Gastroesophageal sphincter (tissue), 4 donors: ENCODE data around the gene MUC5B. TPM values are rescaled to one million over a fixed set of nuclear protein-coding genes. Genes with fewer than 3 reads are reported as not detected.

ENCODE experiments used
- ATAC-seq: fragments of 150-250 bp; one replicate; pipeline ENCODE4 v1.9.1; 2016; ENCODE audit warnings: mild to moderate bottlenecking, moderate library complexity
- H3K27ac ChIP-seq, 4 donors: fragments of 200-600 bp; sonication (generic) in 3 of 4; 1 replicate in 3 of 4; 2 replicates in 1 of 4; pipeline ENCODE4 v1.5.1; 2016 to 2019
- H3K27me3 ChIP-seq: fragments of 200-600 bp; sonication (generic); one replicate; pipeline ENCODE4 v1.5.1; 2019
- H3K36me3 ChIP-seq, 2 donors: fragments of 200-600 bp; sonication (generic); one replicate each; pipeline ENCODE4 v1.5.1; 2019; ENCODE audit warnings: control low read depth in 1 of 2
- H3K4me1 ChIP-seq, 3 donors: fragments of 200-600 bp; sonication (generic); 1 replicate in 2 of 3; 2 replicates in 1 of 3; pipeline ENCODE4 v1.5.1; 2016 to 2019; ENCODE audit warnings: control low read depth in 2 of 3
- H3K4me3 ChIP-seq, 2 donors: fragments of 200-600 bp; sonication (generic); one replicate each; pipeline ENCODE4 v1.5.1; 2019; ENCODE audit warnings: mild to moderate bottlenecking in 1 of 2, moderate library complexity in 1 of 2
- H3K9me3 ChIP-seq, 3 donors: fragments of 200-600 bp; sonication (generic); one replicate each; pipeline ENCODE4 v1.5.1; 2017 to 2019; ENCODE audit warnings: control low read depth in 2 of 3
- EP300 ChIP-seq: sonication (generic); formaldehyde crosslinking; IDR thresholded peaks from one replicate; pipeline ENCODE4 v1.6.1; 2017; ENCODE audit warnings: antibody characterized with exemption, mild to moderate bottlenecking
- POLR2A ChIP-seq, 2 donors: fragments of 450-650 bp; IDR thresholded peaks; one replicate each; pipeline ENCODE4 v1.6.1; 2017; ENCODE audit warnings: antibody characterized with exemption in 2 of 2, mild to moderate bottlenecking in 2 of 2, moderate library complexity in 1 of 2
- POLR2AphosphoS5 ChIP-seq: sonication (generic); formaldehyde crosslinking; IDR thresholded peaks from one replicate; pipeline ENCODE4 v1.6.1; 2017; ENCODE audit warnings: antibody characterized with exemption
- WGBS, 2 donors: methylation state at CpG; one replicate each; pipeline ENCODE4 v1.1.5; 2018; ENCODE audit warnings: low coverage in 1 of 2; 5-methylcytosine and 5-hydroxymethylcytosine counted together
- small RNA-seq, 4 donors: library from RNA; depleted of rRNA; stranded (forward); fragments of <200 nt; gene quantifications; one replicate each; pipeline ENCODE3, GENCODE V24; 2016
- total RNA-seq, 4 donors: library from RNA; depleted of rRNA; stranded (reverse); fragments of >200 nt; gene quantifications; one replicate each; pipeline ENCODE4 v1.1.0, GENCODE V29; 2016
- TF ChIP-seq, protein P1 (sequence below), 4 experiments: fragments of 200-600 bp in 2 of 4; fragments of 450-650 bp in 2 of 4; sonication (generic) in 1 of 4; IDR thresholded peaks; one replicate each; pipeline ENCODE4 v1.5.1; 2017 to 2019; ENCODE audit warnings: antibody characterized with exemption in 4 of 4, mild to moderate bottlenecking in 2 of 4, moderate library complexity in 2 of 4

The MUC5B gene
- total RNA-seq, 4 donors from 2014 or later = 0.13 to 199 (median 0.60) TPM

DNA sequence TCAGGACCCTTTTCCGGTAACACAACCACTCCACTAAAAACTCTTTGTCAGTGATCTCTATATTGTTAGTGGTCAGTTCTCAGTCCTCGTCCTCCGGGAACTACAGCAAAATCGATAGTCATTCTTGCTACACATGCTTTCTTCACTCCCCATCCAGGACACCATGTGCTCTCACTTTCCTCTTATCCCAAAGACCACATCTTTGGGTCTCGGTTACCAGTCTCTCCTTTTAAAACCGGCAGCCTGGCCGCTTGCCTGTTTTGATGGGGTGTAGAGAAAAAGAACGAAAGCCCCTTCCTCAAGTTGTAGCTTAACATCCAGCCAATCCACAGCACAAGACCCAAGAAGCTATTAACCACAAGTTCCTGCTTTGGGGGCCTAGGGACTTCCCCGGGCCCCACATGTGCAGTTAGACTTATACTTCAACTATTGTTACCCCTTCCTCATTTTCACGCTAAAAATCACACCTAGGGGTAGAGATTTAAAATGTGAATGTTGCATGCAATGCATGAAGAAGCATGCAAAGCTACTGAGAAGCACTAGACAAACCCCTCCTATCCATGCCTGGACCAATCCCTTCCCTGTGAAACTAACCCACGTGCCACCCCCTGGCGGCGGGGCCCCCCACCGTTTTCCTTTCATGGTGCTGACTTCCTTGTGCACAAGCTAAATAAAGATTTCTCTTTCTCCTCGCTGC is 88.1 kb downstream of the MUC5B start:
- H3K4me3 ChIP-seq = peak overlapping the region in 1 of 2 donors; percentile 85
- H3K4me1 ChIP-seq = peaks cover 0 to 43% (median 23%) of the 10 kb centered on the region in 3 donors
- peak overlapping the region in 2 of 4 donors; percentile 92 to 98 for H3K27ac ChIP-seq
- 86 to 87% methylated on average over 9 to 11 of the region's 15 CpGs for WGBS, 2 donors
- H3K9me3 ChIP-seq = peaks cover 0 to 6% (median 0%) of the 10 kb centered on the region in 3 donors
- no peak for ATAC-seq
- H3K27me3 ChIP-seq = no peaks in the 10 kb centered on the region
- H3K36me3 ChIP-seq = peaks cover 0 to 7% of the 10 kb centered on the region in 2 donors
- TF ChIP-seq POLR2AphosphoS5 (no peak), POLR2A (IDR thresholded peaks at IDR 0.05) (no peak), EP300 (no peak)
- TF ChIP-seq, protein P1, sequence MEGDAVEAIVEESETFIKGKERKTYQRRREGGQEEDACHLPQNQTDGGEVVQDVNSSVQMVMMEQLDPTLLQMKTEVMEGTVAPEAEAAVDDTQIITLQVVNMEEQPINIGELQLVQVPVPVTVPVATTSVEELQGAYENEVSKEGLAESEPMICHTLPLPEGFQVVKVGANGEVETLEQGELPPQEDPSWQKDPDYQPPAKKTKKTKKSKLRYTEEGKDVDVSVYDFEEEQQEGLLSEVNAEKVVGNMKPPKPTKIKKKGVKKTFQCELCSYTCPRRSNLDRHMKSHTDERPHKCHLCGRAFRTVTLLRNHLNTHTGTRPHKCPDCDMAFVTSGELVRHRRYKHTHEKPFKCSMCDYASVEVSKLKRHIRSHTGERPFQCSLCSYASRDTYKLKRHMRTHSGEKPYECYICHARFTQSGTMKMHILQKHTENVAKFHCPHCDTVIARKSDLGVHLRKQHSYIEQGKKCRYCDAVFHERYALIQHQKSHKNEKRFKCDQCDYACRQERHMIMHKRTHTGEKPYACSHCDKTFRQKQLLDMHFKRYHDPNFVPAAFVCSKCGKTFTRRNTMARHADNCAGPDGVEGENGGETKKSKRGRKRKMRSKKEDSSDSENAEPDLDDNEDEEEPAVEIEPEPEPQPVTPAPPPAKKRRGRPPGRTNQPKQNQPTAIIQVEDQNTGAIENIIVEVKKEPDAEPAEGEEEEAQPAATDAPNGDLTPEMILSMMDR (IDR thresholded peaks at IDR 0.05) = no peak

Small RNAs within 50 kb of the gene (small RNA-seq; reads per million reads assigned to genes)
- 0 reads per million in 4 donors for gene MIR6744

Other genes with a start within 250 kb of the MUC5B start
- gene MUC6, start 186.3 kb upstream of the MUC5B start, total RNA-seq = under 1 TPM in 1 of 4 donors, not detected in 3; 0.77 TPM
- under 1 TPM in 1 of 4 donors, not detected in 3; 0.08 TPM for gene MUC2, start 148.2 kb upstream of the MUC5B start, total RNA-seq
- gene MUC5AC, start 65.1 kb upstream of the MUC5B start, total RNA-seq = under 1 TPM in 2 of 4 donors, not detected in 2; 0.02 to 0.31 TPM
- gene TOLLIP, start 86.6 kb downstream of the MUC5B start, total RNA-seq = 10 to 100 TPM; 42.3 to 70.6 (median 49.1) TPM
- gene BRSK2, start 166.9 kb downstream of the MUC5B start, total RNA-seq = 1 to 10 TPM; 1.4 to 8.6 (median 2.0) TPM